Testis (tissue), 2 donors: ENCODE measurements around the gene ANK2.

ENCODE experiments used
- CTCF ChIP-seq, 3 experiments: fragments of 450-650 bp in 2 of 3; fragments of 200-600 bp in 1 of 3; sonication (generic) in 1 of 3; IDR thresholded peaks; one replicate each; pipeline ENCODE4 v1.5.1; 2016 to 2019; ENCODE audit warnings: antibody characterized with exemption in 3 of 3, mild to moderate bottlenecking in 2 of 3, moderate library complexity in 1 of 3
- POLR2A ChIP-seq: fragments of 450-650 bp; IDR thresholded peaks from one replicate; pipeline ENCODE4 v1.6.1; 2017; ENCODE audit warnings: antibody characterized with exemption, mild to moderate bottlenecking, moderate library complexity

GRCh38 chr4:113141901-113142346 is 92.5 kb downstream of the ANK2 start:
- TF ChIP-seq CTCF (IDR thresholded peaks at IDR 0.05): no peak
- TF ChIP-seq POLR2A: no peak
